ENCODE data around the gene WEE1.

DNA sequence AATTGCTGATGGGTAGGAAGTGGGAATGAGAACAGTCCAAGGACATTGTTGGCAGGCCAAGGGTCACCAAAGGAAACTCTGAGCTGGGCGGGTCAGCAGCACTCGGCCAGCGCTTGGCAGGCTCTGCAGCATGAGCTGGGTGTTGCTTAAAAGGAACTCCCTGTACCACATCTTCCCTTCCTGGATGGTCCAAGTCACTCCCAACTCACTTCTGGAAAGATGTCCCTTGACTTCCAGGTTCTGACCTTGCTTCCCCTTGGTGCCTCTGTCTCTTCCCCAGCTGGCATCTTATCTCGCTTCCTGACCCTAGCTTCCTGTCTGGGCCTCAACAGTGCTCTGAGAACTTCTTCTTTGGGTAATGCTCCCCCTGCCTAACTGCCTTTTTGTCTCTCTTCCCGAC lies 65.6 kb downstream of the WEE1 start:
- TF ChIP-seq, protein P1, sequence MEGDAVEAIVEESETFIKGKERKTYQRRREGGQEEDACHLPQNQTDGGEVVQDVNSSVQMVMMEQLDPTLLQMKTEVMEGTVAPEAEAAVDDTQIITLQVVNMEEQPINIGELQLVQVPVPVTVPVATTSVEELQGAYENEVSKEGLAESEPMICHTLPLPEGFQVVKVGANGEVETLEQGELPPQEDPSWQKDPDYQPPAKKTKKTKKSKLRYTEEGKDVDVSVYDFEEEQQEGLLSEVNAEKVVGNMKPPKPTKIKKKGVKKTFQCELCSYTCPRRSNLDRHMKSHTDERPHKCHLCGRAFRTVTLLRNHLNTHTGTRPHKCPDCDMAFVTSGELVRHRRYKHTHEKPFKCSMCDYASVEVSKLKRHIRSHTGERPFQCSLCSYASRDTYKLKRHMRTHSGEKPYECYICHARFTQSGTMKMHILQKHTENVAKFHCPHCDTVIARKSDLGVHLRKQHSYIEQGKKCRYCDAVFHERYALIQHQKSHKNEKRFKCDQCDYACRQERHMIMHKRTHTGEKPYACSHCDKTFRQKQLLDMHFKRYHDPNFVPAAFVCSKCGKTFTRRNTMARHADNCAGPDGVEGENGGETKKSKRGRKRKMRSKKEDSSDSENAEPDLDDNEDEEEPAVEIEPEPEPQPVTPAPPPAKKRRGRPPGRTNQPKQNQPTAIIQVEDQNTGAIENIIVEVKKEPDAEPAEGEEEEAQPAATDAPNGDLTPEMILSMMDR (conservative IDR thresholded peaks at IDR 0.05; ENCODE audit: low read depth in 2 of 2) = no peak
- TF ChIP-seq POLR2AphosphoS5 (IDR thresholded peaks at IDR 0.05; ENCODE audit: low read depth) = no peak
- TF ChIP-seq EZH2 (IDR thresholded peaks at IDR 0.05; ENCODE audit: low read depth, unreplicated experiment) = no peak
- TF ChIP-seq CREB1 (CRISPR knock-in tag; IDR thresholded peaks at IDR 0.05; ENCODE audit: low read depth) = no peak
- TF ChIP-seq JUNB (IDR thresholded peaks at IDR 0.05; ENCODE audit: unreplicated experiment) = no peak
- TF ChIP-seq ZNF331 (CRISPR knock-in tag; IDR thresholded peaks at IDR 0.05; ENCODE audit: low read depth) = no peak
- TF ChIP-seq, protein P2, sequence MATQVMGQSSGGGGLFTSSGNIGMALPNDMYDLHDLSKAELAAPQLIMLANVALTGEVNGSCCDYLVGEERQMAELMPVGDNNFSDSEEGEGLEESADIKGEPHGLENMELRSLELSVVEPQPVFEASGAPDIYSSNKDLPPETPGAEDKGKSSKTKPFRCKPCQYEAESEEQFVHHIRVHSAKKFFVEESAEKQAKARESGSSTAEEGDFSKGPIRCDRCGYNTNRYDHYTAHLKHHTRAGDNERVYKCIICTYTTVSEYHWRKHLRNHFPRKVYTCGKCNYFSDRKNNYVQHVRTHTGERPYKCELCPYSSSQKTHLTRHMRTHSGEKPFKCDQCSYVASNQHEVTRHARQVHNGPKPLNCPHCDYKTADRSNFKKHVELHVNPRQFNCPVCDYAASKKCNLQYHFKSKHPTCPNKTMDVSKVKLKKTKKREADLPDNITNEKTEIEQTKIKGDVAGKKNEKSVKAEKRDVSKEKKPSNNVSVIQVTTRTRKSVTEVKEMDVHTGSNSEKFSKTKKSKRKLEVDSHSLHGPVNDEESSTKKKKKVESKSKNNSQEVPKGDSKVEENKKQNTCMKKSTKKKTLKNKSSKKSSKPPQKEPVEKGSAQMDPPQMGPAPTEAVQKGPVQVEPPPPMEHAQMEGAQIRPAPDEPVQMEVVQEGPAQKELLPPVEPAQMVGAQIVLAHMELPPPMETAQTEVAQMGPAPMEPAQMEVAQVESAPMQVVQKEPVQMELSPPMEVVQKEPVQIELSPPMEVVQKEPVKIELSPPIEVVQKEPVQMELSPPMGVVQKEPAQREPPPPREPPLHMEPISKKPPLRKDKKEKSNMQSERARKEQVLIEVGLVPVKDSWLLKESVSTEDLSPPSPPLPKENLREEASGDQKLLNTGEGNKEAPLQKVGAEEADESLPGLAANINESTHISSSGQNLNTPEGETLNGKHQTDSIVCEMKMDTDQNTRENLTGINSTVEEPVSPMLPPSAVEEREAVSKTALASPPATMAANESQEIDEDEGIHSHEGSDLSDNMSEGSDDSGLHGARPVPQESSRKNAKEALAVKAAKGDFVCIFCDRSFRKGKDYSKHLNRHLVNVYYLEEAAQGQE (IDR thresholded peaks at IDR 0.05; ENCODE audit: unreplicated experiment) = no peak
